AG10803 (cell line): ENCODE results near the gene TFEB.

ENCODE experiments used
- DNase-seq: peaks from one replicate; pipeline ENCODE4 v3.0.0; 2010; ENCODE audit warnings: low read depth
- H3K4me3 ChIP-seq: 2 replicates; pipeline ENCODE4 v1.5.1; 2011; ENCODE audit warnings: mild to moderate bottlenecking, low read length, control low read depth
- TF ChIP-seq, protein P1 (sequence below): conservative IDR thresholded peaks from 2 replicates; pipeline ENCODE4 v1.5.1; 2011; ENCODE audit warnings: mild to moderate bottlenecking, low read length, control low read depth, inconsistent platforms

Gene TFEB

DNA sequence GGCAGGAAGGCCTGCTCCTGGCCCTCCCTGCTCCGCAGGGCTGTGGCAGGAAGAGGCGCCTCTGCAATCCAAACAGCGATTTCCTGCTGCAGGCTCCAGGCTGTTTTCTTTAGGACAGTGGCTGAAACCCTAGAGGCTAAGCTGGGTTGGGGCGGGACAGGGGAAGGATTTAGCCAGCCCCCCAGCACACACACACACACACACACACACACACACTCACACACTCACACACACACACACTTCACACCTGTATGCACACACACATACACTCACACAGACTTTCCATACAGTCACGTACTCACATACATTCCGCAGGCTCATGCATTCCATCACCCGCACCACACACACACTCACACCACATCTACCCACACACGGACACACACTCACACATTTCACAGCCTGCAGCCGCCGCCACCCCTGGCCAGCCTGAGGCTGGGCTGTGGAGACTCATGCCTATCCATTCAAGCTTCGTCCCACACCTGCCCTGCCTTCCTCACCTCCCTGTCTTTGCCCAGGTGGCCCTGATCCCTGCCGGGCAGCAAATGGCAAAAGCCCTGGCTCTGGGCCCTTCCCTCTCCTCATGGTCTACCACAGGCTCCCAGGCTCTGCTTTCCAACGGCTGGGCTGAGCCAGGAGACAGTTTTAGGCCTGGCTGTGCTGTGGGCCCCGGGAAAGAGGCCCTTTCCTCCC is 79.3 kb downstream of the TFEB start:
- no peak overlapping the region for H3K4me3 ChIP-seq
- no peak for DNase-seq
- TF ChIP-seq, protein P1, sequence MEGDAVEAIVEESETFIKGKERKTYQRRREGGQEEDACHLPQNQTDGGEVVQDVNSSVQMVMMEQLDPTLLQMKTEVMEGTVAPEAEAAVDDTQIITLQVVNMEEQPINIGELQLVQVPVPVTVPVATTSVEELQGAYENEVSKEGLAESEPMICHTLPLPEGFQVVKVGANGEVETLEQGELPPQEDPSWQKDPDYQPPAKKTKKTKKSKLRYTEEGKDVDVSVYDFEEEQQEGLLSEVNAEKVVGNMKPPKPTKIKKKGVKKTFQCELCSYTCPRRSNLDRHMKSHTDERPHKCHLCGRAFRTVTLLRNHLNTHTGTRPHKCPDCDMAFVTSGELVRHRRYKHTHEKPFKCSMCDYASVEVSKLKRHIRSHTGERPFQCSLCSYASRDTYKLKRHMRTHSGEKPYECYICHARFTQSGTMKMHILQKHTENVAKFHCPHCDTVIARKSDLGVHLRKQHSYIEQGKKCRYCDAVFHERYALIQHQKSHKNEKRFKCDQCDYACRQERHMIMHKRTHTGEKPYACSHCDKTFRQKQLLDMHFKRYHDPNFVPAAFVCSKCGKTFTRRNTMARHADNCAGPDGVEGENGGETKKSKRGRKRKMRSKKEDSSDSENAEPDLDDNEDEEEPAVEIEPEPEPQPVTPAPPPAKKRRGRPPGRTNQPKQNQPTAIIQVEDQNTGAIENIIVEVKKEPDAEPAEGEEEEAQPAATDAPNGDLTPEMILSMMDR = no peak

GRCh38 chr6:41655646-41656001 is 79.8 kb downstream of the TFEB start:
- DNase-seq = no peak
- TF ChIP-seq, protein P1 = no peak
- H3K4me3 ChIP-seq = no peak overlapping the region

DNA sequence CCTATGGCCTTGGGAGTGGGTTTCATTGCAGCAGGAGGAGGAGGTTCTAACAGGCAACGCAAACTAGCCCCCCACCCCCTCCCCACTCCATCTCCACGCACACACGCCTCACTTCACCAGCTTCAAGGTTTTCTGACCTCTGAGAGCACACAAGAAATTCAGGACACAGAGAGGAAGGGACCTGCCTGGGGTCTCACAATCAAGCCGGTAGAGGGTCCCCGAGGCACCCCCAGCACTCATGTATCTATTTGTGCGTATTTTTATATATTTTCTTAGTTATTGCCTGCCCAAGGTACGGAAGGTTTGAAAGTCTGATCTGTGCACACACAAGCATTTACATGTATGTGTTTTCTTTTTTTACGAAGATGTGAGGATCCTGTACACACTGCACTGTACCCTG is 80.2 kb downstream of the TFEB start:
- TF ChIP-seq, protein P1 = no peak
- no peak for DNase-seq

GRCh38 chr6:41654698-41655151 is 80.7 kb downstream of the TFEB start:
- no peak overlapping the region for H3K4me3 ChIP-seq
- no peak for DNase-seq
- TF ChIP-seq, protein P1 = no peak

More for the DNA sequence above, 80.2 kb downstream of the TFEB start:
- no peak overlapping the region for H3K4me3 ChIP-seq

GRCh38 chr6:41654151-41654697 is 81.2 kb downstream of the TFEB start:
- no peak overlapping the region for H3K4me3 ChIP-seq
- DNase-seq = no peak
- TF ChIP-seq, protein P1 = no peak

DNA sequence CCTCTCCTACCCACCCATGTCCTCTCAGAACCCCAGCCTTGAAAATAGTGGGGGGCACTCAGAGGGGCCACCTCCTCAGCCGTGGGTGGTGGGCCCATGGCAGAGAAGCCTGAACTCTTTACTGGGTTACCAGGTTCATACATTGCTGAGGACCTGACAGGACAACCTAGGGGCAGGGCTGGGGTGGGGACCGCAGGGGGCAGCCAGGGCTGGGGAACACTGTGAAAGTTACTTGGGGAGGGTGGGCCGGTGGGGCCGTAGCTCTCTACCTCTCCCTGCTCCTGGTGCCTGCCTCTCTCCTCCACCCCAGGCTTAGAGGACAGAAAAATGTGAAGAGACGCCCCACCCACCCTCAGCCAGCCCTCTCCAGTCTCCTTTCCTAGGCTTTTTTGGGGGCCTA is 81.7 kb downstream of the TFEB start:
- TF ChIP-seq, protein P1 = no peak

More for the DNA sequence above, 81.7 kb downstream of the TFEB start:
- H3K4me3 ChIP-seq = no peak overlapping the region
- DNase-seq = no peak
